Measurements from ENCODE around the gene DUSP12.

Gene DUSP12

DNA sequence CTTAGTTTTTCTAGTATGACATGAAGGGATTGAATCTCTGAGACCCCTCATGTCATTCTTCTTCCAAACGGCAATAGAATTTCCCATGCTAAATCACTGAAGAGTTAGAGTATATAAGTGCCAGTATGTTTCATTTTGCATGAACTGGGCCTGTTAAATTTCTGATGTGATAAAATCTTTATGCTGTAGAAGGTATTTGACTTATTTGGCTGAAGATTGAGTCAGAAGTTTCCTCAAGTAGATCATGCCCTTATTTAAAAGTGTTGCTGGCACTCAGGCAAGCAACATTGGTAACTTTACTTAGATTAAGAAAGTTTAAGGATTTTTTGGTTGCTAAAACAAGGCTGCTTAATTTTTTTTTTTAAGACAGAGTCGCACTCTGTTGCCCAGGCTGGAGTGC is 29.8 kb downstream of the DUSP12 start:
- DNase-seq (ENCODE audit: low read depth), result no peak
- H3K4me3 ChIP-seq (ENCODE audit: control insufficient read depth, low read depth, low read length), result no peak overlapping the region
- TF ChIP-seq, protein P1, sequence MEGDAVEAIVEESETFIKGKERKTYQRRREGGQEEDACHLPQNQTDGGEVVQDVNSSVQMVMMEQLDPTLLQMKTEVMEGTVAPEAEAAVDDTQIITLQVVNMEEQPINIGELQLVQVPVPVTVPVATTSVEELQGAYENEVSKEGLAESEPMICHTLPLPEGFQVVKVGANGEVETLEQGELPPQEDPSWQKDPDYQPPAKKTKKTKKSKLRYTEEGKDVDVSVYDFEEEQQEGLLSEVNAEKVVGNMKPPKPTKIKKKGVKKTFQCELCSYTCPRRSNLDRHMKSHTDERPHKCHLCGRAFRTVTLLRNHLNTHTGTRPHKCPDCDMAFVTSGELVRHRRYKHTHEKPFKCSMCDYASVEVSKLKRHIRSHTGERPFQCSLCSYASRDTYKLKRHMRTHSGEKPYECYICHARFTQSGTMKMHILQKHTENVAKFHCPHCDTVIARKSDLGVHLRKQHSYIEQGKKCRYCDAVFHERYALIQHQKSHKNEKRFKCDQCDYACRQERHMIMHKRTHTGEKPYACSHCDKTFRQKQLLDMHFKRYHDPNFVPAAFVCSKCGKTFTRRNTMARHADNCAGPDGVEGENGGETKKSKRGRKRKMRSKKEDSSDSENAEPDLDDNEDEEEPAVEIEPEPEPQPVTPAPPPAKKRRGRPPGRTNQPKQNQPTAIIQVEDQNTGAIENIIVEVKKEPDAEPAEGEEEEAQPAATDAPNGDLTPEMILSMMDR (conservative IDR thresholded peaks at IDR 0.05; ENCODE audit: control insufficient read depth, insufficient read depth, low read depth, low read length), result no peak

DNA sequence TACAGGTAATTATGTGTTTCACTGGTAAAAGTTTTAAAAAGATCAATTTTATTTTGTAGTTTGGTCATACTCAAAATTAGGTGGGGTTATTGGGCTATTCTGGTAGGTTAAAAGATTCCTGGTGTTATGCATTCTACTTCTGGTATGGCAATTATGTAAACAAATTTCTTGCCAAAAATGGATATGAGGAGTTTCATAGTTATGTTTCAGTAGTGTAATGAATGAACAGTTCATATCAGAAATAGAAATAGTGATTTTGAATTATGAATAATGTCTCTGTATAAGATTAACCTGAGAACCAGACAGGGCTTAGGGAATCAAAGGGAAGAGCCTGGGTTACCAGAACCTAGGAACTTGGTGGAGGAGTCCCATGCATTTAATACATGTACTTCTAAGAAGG is 32.4 kb downstream of the DUSP12 start:
- H3K4me3 ChIP-seq (ENCODE audit: control insufficient read depth, low read depth, low read length), result no peak overlapping the region
- DNase-seq (ENCODE audit: low read depth), result no peak
- TF ChIP-seq, protein P1 (conservative IDR thresholded peaks at IDR 0.05; ENCODE audit: control insufficient read depth, insufficient read depth, low read depth, low read length), result no peak

DNA sequence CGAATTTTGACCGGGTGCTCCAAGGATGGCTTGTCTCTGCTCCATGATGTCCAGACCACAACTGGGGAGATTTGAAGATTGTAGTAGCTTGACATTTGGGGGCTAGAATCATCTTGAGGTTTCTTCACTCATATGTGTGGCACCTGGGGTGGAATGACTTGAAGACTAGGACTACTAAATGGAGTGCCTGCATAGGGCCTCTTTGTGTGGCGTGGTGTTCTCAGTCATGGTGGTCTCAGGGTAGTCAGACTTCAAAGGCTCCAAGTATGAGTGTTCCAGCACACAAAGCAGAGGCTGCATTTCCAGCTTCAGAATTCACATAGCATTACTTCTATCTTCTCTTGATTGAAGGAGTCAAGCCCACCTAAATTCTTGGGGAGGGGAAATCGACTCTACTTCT is 33.3 kb downstream of the DUSP12 start:
- TF ChIP-seq, protein P1 (conservative IDR thresholded peaks at IDR 0.05; ENCODE audit: control insufficient read depth, insufficient read depth, low read depth, low read length), result no peak
- H3K4me3 ChIP-seq (ENCODE audit: control insufficient read depth, low read depth, low read length), result no peak overlapping the region
- no peak for DNase-seq (ENCODE audit: low read depth)

DNA sequence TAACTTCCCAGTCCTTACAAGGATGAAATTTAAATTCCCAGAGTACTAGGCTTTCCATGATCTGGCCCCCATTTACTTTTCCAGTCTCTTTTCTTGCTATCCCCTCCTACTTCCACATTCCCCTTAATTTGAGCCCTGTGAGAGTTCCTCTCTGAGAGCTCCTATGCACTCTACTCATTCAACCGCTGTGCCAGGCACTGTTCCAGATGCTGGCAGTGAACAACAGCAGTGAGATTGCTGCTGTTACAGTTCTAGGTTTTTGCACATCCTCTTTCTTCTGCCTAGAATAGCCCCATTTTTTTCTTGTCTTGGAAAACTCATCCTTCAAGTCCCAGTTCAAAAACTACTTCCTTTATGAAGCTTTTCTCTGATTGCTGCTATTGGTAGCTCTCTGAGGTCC is 35.4 kb downstream of the DUSP12 start:
- H3K4me3 ChIP-seq (ENCODE audit: control insufficient read depth, low read depth, low read length), result no peak overlapping the region
- TF ChIP-seq, protein P1 (conservative IDR thresholded peaks at IDR 0.05; ENCODE audit: control insufficient read depth, insufficient read depth, low read depth, low read length), result no peak
- DNase-seq (ENCODE audit: low read depth), result no peak

DNA sequence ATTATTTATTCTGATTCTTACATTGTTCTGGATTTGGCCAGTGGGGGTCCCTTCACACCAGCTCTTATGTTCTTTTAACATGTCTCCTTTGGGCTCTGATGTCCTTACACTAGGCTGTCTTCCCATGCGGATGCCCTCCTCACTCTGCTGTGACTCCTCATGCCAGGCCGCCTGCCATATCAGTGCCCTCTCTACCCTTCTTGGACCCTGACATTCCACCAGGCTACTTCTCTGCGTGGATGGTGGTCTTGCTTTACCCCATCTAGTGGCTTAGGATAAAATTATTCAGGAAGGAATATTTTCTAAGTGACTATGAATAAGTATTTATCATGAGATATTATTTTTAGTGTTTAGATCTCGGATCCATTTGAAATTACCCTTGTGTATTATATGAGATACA is 37.8 kb downstream of the DUSP12 start:
- TF ChIP-seq, protein P1 (conservative IDR thresholded peaks at IDR 0.05; ENCODE audit: control insufficient read depth, insufficient read depth, low read depth, low read length), result no peak
- DNase-seq (ENCODE audit: low read depth), result no peak
- no peak overlapping the region for H3K4me3 ChIP-seq (ENCODE audit: control insufficient read depth, low read depth, low read length)

DNA sequence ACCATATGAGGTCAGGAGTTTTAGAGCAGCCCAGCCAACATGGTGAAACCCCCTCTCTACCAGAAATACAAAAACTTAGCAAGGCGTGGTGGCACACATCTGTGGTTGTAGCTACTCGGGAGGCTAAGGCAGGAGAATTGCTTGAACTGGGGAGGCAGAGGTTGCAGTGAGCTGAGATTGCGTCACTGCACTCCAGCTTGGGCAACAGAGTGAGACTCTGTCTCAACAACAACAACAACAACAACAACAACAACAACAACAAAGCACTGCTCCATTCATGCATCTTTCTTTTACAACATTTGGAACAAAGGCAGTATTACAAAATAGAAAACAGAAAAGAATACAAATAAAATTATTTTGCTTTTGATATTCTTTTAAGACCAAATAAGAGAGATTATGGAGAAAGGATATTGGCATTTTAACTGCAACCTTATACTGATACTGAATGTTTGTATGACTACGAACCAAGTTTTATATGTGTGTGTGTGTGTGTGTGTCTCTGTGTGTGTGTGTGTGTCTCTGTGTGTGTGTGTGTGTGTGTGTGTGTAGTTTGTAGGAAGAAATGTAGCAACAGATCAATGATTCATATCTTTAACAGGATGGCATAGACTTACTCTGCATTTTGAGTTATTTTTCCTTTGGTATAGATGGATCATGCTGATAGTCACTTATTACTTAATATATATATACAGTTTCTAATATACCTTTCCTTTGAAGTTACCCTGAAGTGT is 41.2 kb downstream of the DUSP12 start:
- TF ChIP-seq, protein P1 (conservative IDR thresholded peaks at IDR 0.05; ENCODE audit: control insufficient read depth, insufficient read depth, low read depth, low read length), result no peak
- H3K4me3 ChIP-seq (ENCODE audit: control insufficient read depth, low read depth, low read length), result no peak overlapping the region
- peak; percentile 27 for DNase-seq (ENCODE audit: low read depth)
